Fibroblast of skin of back (primary cell): Measurements from ENCODE around the gene TRPV6.

Source experiments
- DNase-seq: peaks from one replicate; pipeline ENCODE4 v3.0.0-alpha.2; 2013

Gene TRPV6

GRCh38 chr7:142867398-142868187, 18.0 kb downstream of the TRPV6 start:
- DNase-seq, result no peak

GRCh38 chr7:142867097-142867378, 18.5 kb downstream of the TRPV6 start:
- no peak for DNase-seq

- DNase-seq, result peak; percentile 23
Observed at GRCh38 chr7:142866361-142867096, 19.0 kb downstream of the TRPV6 start.

- DNase-seq, result no peak
Observed at GRCh38 chr7:142865766-142866165, 19.8 kb downstream of the TRPV6 start.

- DNase-seq, result no peak
Observed at GRCh38 chr7:142864980-142865747, 20.4 kb downstream of the TRPV6 start.

- DNase-seq, result no peak
Observed at GRCh38 chr7:142863891-142864685, 21.5 kb downstream of the TRPV6 start.

- no peak for DNase-seq
Observed at GRCh38 chr7:142862786-142863400, 22.7 kb downstream of the TRPV6 start.

GRCh38 chr7:142862351-142862750, 23.2 kb downstream of the TRPV6 start:
- no peak for DNase-seq

- DNase-seq, result no peak
Observed at GRCh38 chr7:142860968-142861367, 24.6 kb downstream of the TRPV6 start.

GRCh38 chr7:142859829-142860228, 25.7 kb downstream of the TRPV6 start:
- peak; percentile 70 for DNase-seq

GRCh38 chr7:142859411-142859810, 26.1 kb downstream of the TRPV6 start:
- no peak for DNase-seq

GRCh38 chr7:142857625-142858024, 27.9 kb downstream of the TRPV6 start:
- no peak for DNase-seq

- no peak for DNase-seq
Observed at GRCh38 chr7:142856565-142857245, 28.8 kb downstream of the TRPV6 start.

GRCh38 chr7:142855756-142856564, 29.6 kb downstream of the TRPV6 start:
- DNase-seq, result peak; percentile 5

GRCh38 chr7:142855114-142855743, 30.3 kb downstream of the TRPV6 start:
- DNase-seq, result no peak

GRCh38 chr7:142854372-142855113, 31.0 kb downstream of the TRPV6 start, which contains the start of gene EPHB6:
EPHB6 (plus strand) TSS chr7:142855076; CDS start chr7:142863228, 8,152 bp downstream.
- peak; percentile 67 for DNase-seq

- DNase-seq, result peak; percentile 53
Observed at GRCh38 chr7:142853739-142854371, 31.7 kb downstream of the TRPV6 start.

- DNase-seq, result no peak
Observed at GRCh38 chr7:142851919-142852318, 33.6 kb downstream of the TRPV6 start.

GRCh38 chr7:142851269-142851668, 34.3 kb downstream of the TRPV6 start:
- DNase-seq, result no peak
